ENCODE results near the gene LBX2. TPM values are rescaled to one million over a fixed set of nuclear protein-coding genes. Genes with fewer than 3 reads are reported as not detected.
"Not testable (repeated sequence)": the region's sequence is repeated elsewhere in the genome, so short reads cannot be mapped to it uniquely, and the experiment has no call there.

Gene LBX2
- total RNA-seq, 2 donors from 2014 or later = 0.26 TPM; not detected in 1

DNA sequence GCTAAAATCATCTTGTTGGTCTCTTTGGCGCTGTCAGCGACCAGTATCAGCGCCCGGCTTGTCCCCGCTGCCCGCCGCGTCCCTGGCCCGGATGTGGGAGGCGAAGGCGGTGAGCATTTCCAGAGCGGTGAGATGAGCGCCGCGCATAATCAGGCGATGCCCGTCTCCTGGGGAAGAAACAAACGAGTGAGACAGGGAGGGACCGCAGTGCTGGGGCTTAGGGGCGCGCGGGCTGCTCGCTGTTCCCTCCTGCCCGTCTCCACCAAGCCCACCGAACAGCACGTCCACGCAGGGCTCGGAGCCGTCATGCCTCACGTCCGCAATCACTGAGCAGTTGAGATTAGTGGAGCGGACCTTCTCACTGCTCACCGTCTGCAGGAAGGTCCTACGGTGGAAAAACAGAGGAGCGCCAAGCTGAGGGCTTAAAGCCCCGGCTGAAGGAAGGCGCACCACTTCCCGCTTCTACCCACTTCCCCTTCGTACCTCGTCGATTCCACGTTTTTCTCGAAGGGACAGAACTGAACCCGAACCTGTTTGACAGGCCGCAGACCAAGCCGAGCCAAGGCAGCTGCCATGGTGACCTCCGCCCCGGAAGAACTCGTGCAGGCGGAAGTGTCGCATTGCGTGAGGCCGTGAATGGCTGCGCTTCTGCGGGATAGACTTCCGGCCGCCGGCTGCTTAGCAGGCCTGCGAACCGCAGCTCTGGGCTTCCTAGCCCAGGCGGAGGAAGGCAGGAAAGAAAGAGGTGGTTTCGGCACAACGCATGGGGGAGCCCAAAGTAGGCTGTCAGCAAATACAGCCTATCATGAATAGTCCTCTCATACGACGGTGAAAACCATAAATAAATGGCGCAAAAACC is 27.1 kb downstream of the LBX2 start, which contains the start of gene MRPL53:
MRPL53 (minus strand) TSS at position 595 of the 859 bp plus-strand sequence; CDS start at position 575, 20 bp downstream.
- H3K36me3 Mint-ChIP-seq (ENCODE audit: low read depth) = peaks cover 2% of the 10 kb centered on the region
- H3K27me3 Mint-ChIP-seq = no peaks in the 10 kb centered on the region
- peak; percentile 93 to 98 (median 94) for DNase-seq
- no peaks in the 10 kb centered on the region for H3K9me3 ChIP-seq (ENCODE audit: control insufficient read depth, low read length, poor library complexity, severe bottlenecking)
- peak within 1 kb of the TSS; percentile 94 for H3K4me3 Mint-ChIP-seq
- H3K4me1 Mint-ChIP-seq = peaks cover 20% of the 10 kb centered on the region
- H3K27ac Mint-ChIP-seq = peak within 1 kb of the TSS; percentile 98
- ATAC-seq = peak; percentile 97

DNA sequence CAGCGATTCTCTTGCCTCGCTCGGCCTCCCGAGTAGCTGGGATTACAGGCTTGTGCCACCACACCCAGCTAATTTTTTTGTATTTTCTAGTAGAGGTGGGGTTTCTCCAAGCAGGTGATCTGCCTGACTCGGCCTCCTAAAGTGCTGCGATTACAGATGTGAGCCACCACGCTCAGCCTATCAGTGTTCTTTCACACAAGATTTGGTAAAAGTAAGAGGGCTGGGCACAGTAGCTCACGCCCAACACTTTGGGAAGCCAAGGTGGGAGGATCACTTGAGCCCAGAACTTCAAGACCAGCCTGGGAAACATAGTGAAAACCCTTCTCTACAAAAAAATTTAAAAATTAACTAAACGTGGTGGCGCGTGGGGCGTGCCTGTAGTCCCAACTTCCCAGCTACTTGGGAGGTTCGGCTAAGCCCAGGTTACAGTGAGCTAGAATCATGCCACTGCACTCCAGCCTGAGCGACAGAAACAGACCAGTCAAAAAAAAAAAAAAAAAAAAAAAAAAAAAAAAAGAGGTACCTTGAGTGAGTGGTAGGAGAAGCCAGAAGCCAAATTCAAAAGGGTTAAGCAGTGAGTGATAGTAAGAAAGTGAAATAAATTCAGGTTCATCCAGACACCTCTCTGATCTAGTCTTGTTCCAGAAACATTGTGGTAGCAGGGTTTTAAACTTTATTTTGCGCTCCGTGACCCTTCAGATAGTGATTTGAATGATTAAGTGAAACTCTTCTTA is 27.9 kb downstream of the LBX2 start:
- Mint-ChIP-seq H3K27ac (peak overlapping the region; percentile 98), H3K4me3 (peak overlapping the region; percentile 94), H3K27me3 (no peaks in the 10 kb centered on the region), H3K36me3 (ENCODE audit: low read depth) (peaks cover 2% of the 10 kb centered on the region), H3K4me1 (peaks cover 20% of the 10 kb centered on the region)
- DNase-seq (no peak), ATAC-seq (no peak)
- no peaks in the 10 kb centered on the region for H3K9me3 ChIP-seq (ENCODE audit: control insufficient read depth, low read length, poor library complexity, severe bottlenecking)

DNA sequence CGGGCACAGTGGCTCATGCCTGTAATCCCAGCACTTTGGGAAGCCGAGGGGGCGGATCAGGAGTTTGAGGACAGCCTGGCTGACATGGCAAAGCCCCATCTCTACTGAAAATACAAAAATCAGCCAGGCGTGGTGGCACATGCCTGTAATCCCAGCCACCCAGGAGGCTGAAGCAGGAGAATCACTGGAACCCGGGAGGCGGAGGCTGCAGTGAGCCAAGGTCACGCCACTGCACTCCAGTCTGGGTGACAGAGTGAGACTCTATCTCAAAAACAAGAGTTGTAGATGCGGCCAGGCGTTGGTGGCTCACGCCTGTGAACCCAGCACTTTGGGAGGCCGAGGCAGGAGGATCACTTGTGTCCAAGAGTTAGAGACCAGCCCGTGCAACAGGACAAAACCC is 28.7 kb downstream of the LBX2 start:
- not testable (repeated sequence) for DNase-seq; H3K27me3 Mint-ChIP-seq; H3K36me3 Mint-ChIP-seq (ENCODE audit: low read depth); ATAC-seq; H3K9me3 ChIP-seq (ENCODE audit: control insufficient read depth, low read length, poor library complexity, severe bottlenecking)
- H3K27ac Mint-ChIP-seq = peak overlapping the region; percentile 89
- peaks cover 20% of the 10 kb centered on the region for H3K4me1 Mint-ChIP-seq
- peak overlapping the region; percentile 76 for H3K4me3 Mint-ChIP-seq

DNA sequence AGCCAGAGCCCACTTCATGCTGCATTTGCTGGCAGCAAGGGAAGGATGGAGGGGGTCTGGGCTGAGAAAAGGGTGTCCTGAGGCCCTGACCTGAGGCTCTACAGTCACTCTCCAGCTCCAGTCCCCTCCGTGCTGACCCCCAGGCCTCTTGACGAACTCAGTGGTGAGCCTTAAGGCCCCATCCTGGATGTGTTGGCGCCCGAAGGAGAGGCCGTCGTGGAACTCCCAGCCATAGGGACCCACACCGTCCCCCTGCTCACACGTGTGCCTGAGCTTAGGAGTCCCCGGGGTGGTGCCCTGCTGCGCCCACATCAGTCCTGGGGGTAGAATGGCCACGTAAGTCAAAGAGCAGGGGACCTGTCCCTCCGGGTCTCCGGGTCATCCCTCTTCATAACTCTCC is 35.0 kb downstream of the LBX2 start:
- Mint-ChIP-seq H3K27me3 (no peaks in the 10 kb centered on the region), H3K4me3 (peak overlapping the region; percentile 97), H3K36me3 (ENCODE audit: low read depth) (no peaks in the 10 kb centered on the region), H3K4me1 (peaks cover 24% of the 10 kb centered on the region), H3K27ac (peak overlapping the region; percentile 99)
- DNase-seq (no peak), ATAC-seq (no peak)
- H3K9me3 ChIP-seq (ENCODE audit: control insufficient read depth, low read length, poor library complexity, severe bottlenecking) = no peaks in the 10 kb centered on the region

DNA sequence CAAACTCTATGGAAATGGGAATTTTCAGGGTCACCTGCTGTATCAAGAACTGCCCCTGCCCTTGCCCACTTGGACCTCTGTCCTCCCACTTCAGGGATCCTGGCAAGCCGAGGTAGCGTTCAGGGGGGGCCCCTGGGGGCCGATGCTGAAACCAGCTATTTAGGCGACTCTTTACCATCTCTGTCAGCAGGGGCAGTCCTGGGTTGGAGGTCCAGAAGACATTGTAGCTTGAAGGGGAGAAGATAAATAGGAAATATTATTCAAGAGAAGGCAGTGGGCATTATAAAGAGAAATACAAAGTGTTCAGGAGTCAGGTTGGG is 36.7 kb downstream of the LBX2 start:
- H3K9me3 ChIP-seq (ENCODE audit: control insufficient read depth, low read length, poor library complexity, severe bottlenecking) = no peaks in the 10 kb centered on the region
- DNase-seq (no peak), ATAC-seq (no peak)
- H3K36me3 Mint-ChIP-seq (ENCODE audit: low read depth) = no peaks in the 10 kb centered on the region
- no peak overlapping the region for H3K4me3 Mint-ChIP-seq
- H3K4me1 Mint-ChIP-seq = peaks cover 36% of the 10 kb centered on the region
- peak overlapping the region; percentile 72 for H3K27ac Mint-ChIP-seq
- H3K27me3 Mint-ChIP-seq = no peaks in the 10 kb centered on the region

DNA sequence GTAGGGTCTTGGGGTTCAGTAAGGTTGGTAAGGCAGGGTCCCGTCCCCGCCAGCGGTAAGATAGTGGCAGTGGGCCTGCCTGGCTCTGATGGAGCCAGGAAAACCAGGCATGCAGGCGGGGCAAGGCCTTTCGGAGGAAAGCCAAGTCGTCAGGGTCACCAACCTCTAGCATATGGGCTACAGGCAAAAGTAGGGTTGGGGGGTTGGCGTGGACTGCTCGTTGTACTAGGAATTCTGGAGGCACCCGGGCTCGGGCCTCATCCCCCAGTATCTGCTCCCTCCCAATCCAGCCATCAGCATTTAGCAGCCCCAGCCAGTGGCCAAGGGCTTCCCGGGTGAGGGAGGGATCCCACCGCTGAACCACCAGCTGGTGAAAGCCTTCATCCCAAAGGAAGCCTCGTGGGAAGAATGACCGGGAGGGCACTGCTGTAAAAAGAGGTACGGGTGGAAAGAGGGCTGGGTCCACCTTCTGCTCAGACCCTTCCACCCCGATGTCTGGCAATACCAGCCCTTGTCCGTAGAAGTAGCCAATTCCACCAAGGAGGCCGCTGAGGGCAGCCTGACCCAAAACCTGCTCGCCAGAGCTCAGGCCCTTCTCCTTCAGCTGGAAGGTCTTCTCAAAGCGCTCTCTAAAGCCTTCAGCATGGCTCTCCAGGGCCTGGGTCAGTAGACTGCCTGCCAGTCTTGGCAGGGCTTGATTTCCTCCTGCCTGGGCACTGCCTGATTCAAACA is 37.2 kb downstream of the LBX2 start:
- no peak for ATAC-seq
- peak overlapping the region; percentile 72 for H3K27ac Mint-ChIP-seq
- H3K4me1 Mint-ChIP-seq = peaks cover 40% of the 10 kb centered on the region

DNA sequence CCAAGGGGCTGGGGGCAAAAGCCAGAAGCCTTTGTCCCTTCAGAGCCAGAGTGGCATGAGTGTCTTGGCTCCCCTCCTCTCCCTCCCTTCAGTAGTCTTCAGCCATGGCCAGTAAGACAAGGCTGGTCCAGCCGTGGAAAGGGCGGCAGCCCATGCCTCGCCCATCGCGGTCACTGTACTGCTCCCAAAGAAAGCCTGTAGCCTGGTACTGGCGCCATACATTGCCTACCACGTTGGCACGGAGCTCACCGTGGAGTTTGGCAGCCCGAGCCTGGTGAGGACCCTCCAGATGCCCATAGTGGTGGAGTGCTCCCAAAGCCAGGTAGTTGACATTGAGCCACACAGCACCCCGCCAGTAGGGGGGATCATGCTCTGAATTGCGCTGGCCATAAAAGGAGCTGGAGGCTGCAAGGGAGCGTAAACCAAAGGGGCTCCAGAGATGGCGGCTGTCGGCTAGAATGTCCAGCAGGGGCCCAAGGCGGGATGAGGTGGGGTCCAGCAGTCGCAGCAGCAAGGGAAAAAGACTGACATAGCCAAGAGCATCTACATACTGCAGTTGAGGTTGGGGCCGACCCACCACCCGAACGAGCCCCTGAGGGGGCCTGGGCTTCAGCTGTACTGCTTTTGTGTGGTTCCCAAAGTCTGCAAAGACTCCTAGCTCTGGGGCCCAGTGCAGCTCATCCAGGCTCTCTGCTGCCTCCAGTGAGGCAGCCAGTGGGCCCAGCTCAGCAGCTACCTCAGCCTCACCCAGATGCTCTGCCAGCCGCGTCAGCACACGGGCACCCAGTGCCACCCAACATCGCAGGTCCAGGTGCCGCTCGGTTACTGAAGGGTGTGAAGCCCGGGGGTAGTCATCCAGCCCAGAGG is 38.0 kb downstream of the LBX2 start:
- peak overlapping the region; percentile 49 for H3K27ac Mint-ChIP-seq
- no peaks in the 10 kb centered on the region for H3K9me3 ChIP-seq (ENCODE audit: control insufficient read depth, low read length, poor library complexity, severe bottlenecking)
- no peaks in the 10 kb centered on the region for H3K27me3 Mint-ChIP-seq
- peaks cover 3% of the 10 kb centered on the region for H3K36me3 Mint-ChIP-seq (ENCODE audit: low read depth)
- ATAC-seq (no peak), DNase-seq (no peak)
- no peak overlapping the region for H3K4me3 Mint-ChIP-seq
- H3K4me1 Mint-ChIP-seq = peaks cover 47% of the 10 kb centered on the region

More for the DNA sequence above, 37.2 kb downstream of the LBX2 start:
- Mint-ChIP-seq H3K27me3 (no peaks in the 10 kb centered on the region), H3K36me3 (ENCODE audit: low read depth) (no peaks in the 10 kb centered on the region), H3K4me3 (no peak overlapping the region)
- H3K9me3 ChIP-seq (ENCODE audit: control insufficient read depth, low read length, poor library complexity, severe bottlenecking) = no peaks in the 10 kb centered on the region
- DNase-seq = no peak

DNA sequence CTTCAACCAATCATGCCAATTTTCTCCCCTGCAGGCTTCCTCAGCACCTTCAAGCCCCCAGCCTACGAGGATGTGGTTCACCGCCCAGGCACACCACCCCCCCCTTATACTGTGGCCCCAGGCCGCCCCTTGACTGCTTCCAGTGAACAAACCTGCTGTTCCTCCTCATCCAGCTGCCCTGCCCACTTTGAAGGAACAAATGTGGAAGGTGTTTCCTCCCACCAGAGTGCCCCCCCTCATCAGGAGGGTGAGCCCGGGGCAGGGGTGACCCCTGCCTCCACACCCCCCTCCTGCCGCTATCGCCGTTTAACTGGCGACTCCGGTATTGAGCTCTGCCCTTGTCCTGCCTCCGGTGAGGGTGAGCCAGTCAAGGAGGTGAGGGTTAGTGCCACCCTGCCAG is 39.2 kb downstream of the LBX2 start:
- not testable (repeated sequence) for H3K36me3 Mint-ChIP-seq (ENCODE audit: low read depth); DNase-seq; H3K9me3 ChIP-seq (ENCODE audit: control insufficient read depth, low read length, poor library complexity, severe bottlenecking); ATAC-seq; H3K27me3 Mint-ChIP-seq
- peaks cover 53% of the 10 kb centered on the region for H3K4me1 Mint-ChIP-seq
- peak overlapping the region; percentile 100 for H3K27ac Mint-ChIP-seq
- H3K4me3 Mint-ChIP-seq = peak overlapping the region; percentile 100

DNA sequence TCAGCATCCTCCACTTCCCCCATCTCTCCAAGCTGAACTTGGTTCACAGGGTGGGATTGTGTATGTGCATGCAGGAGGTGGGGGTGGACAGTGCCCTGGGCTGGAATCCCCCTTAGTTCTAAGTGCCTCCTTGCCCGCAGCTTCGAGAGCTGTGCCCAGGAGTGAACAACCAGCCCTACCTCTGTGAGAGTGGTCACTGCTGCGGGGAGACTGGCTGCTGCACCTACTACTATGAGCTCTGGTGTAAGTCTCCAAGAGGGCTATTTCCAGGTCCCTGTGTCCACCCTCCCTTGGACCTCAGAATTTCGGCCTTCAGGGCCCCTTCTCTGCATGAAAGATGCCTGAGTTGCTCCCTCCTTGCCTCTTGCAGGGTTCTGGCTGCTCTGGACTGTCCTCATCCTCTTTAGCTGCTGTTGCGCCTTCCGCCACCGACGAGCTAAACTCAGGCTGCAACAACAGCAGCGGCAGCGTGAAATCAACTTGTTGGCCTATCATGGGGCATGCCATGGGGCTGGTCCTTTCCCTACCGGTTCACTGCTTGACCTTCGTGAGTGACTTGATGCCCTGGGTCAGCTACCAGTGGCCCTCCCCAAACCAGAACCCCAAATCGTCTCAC is 39.8 kb downstream of the LBX2 start:
- peak overlapping the region; percentile 100 for H3K27ac Mint-ChIP-seq
- H3K36me3 Mint-ChIP-seq (ENCODE audit: low read depth); ATAC-seq; H3K9me3 ChIP-seq (ENCODE audit: control insufficient read depth, low read length, poor library complexity, severe bottlenecking); H3K27me3 Mint-ChIP-seq; DNase-seq: not testable (repeated sequence)
- H3K4me3 Mint-ChIP-seq = peak overlapping the region; percentile 100
- H3K4me1 Mint-ChIP-seq = peaks cover 57% of the 10 kb centered on the region

DNA sequence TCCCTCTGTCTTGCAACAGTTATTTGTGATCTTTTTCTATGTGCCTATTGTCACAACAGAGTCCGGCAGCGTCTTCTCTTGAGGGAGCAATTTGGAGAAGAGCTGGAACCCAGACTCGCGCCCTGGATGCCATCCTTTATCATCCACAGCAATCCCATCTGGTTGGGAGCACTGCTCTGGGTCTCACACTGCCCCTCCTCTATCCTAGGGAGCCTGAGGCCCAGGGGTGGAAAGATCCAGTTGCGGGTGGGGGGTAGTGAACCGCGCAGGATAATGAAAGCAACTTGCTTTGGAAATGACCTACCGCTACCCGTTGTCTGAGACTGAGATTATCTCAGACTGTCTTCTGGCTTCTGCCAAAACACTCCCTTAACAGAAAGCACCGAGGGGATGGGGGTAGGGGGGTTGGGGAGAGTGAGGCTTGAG is 40.5 kb downstream of the LBX2 start:
- Mint-ChIP-seq H3K36me3 (ENCODE audit: low read depth) (peaks cover 10% of the 10 kb centered on the region), H3K4me3 (peak overlapping the region; percentile 100), H3K27me3 (no peaks in the 10 kb centered on the region), H3K27ac (peak overlapping the region; percentile 100), H3K4me1 (peaks cover 58% of the 10 kb centered on the region)
- no peaks in the 10 kb centered on the region for H3K9me3 ChIP-seq (ENCODE audit: control insufficient read depth, low read length, poor library complexity, severe bottlenecking)
- DNase-seq (no peak), ATAC-seq (no peak)

DNA sequence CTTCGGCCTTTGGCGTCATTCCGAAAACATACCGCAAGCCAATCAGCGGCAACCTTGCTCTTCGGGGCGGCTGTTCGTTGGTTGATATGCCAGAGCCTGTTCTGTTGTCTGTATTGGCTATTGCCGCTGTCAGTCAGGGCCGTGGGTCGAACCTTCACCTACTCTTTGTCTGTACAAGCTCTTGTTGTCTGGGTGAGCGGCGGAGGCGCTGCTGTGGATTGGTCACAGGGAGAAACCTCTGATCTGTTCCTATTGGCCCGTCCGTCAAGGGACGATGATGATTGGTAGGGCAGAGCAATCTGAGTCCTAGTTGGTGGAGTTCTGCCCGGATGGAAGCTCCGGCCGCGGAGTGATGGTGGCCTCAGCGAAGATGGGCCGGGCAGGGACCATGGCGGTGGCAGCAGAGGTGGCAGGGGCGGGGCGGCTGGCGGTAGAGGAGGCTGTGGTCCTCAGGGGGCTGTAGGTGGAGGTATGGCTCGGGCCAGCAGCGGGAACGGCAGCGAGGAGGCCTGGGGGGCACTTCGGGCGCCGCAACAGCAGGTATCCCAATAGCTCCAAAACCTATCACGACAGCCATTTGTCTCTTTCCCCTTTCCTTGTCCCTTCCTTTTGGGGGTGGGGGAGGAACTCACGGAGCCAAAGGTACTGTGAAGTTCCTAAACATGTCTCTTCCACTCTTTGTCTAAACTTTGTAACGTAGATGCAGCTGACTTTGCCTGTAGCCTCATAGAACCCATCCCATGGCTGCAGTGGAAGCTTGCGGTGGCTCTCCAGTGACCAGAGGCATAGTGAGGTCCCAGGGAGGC is 41.1 kb downstream of the LBX2 start, which contains the start of gene WBP1:
WBP1 (plus strand) TSS at position 307 of the 806 bp plus-strand sequence; CDS start at position 472, 165 bp downstream.
- peaks cover 10% of the 10 kb centered on the region for H3K36me3 Mint-ChIP-seq (ENCODE audit: low read depth)
- peak; percentile 84 for ATAC-seq
- DNase-seq = peak; percentile 89 to 98 (median 96)
- no peaks in the 10 kb centered on the region for H3K27me3 Mint-ChIP-seq
- no peaks in the 10 kb centered on the region for H3K9me3 ChIP-seq (ENCODE audit: control insufficient read depth, low read length, poor library complexity, severe bottlenecking)
- peaks cover 56% of the 10 kb centered on the region for H3K4me1 Mint-ChIP-seq
- peak within 1 kb of the TSS; percentile 100 for H3K4me3 Mint-ChIP-seq
- H3K27ac Mint-ChIP-seq = peak within 1 kb of the TSS; percentile 100

Measured in T-helper 17 cell (primary cell).